ENCODE data around the gene TM7SF2. TPM values are rescaled to one million over a fixed set of nuclear protein-coding genes. Genes with fewer than 3 reads are reported as not detected.

TM7SF2 gene
- total RNA-seq, 1 experiment from 2014 or later: 74.8 TPM

- H2BK120ac ChIP-seq (ENCODE audit: low read depth, low read length, poor library complexity, severe bottlenecking): no peak overlapping the region
- H4K91ac ChIP-seq (ENCODE audit: insufficient read length, low read depth, low read length): no peak overlapping the region
- H3K27me3 Mint-ChIP-seq (ENCODE audit: low read depth): no peaks in the 10 kb centered on the region
- H4K20me1 ChIP-seq (ENCODE audit: control insufficient read depth, insufficient read depth, insufficient read length): no peaks in the 10 kb centered on the region
- H2BK20ac ChIP-seq (ENCODE audit: low read depth, low read length, poor library complexity, severe bottlenecking): no peak overlapping the region
- no peak overlapping the region for H3T11ph ChIP-seq (ENCODE audit: low read length)
- no peak overlapping the region for H2BK5ac ChIP-seq (ENCODE audit: insufficient read length, low read length)
- H3K4me2 ChIP-seq (ENCODE audit: insufficient read depth, insufficient read length, low read length): no peak overlapping the region
- H4K8ac ChIP-seq (replicated peaks; ENCODE audit: insufficient read length, low read depth, low read length): no peak overlapping the region
- H3K4ac ChIP-seq (ENCODE audit: low read depth, low read length): no peak overlapping the region
- H3K56ac ChIP-seq (ENCODE audit: insufficient read length, low read depth, low read length): no peak overlapping the region
- peaks cover 6% of the 10 kb centered on the region; the same call in 1 of the 2 replicates for H3K4me1 ChIP-seq (ENCODE audit: insufficient read depth, low read length)
- H3K9me3 ChIP-seq (ENCODE audit: control insufficient read depth, low read depth, low read length): no peaks in the 10 kb centered on the region
- peaks cover 21 to 31% of the 10 kb centered on the region in 2 experiments for H3K4me1 Mint-ChIP-seq
- H2BK12ac ChIP-seq (ENCODE audit: insufficient read length, low read depth, low read length): no peak overlapping the region
- H3K9me3 Mint-ChIP-seq: no peaks in the 10 kb centered on the region
- no CpG with 5 or more reads among the region's 9 CpGs for WGBS (ENCODE audit: extremely low coverage, insufficient read length, low lambda C conversion rate)
- H3K79me2 ChIP-seq (ENCODE audit: insufficient read depth, low read length): no peaks in the 10 kb centered on the region
- no peak overlapping the region for H3K9ac ChIP-seq (ENCODE audit: extremely low read depth, insufficient read length, low read length)
- no peaks in the 10 kb centered on the region for H3K36me3 Mint-ChIP-seq (ENCODE audit: insufficient read depth in 1 of 3, low read depth in 3 of 3)
- H4K5ac ChIP-seq (ENCODE audit: insufficient read length, low read depth, low read length): no peak overlapping the region
- no peak for DNase-seq
- no peak overlapping the region for H3K18ac ChIP-seq (ENCODE audit: insufficient read length, low read depth, low read length)
- H3K23ac ChIP-seq (ENCODE audit: insufficient read length, low read depth, low read length): no peak overlapping the region
- TF ChIP-seq CTCF (conservative IDR thresholded peaks at IDR 0.05): no peak
- H3K14ac ChIP-seq (ENCODE audit: insufficient read depth, low read length): no peak overlapping the region
- no peaks in the 10 kb centered on the region for H3K23me2 ChIP-seq (ENCODE audit: insufficient read length, low read depth, low read length, poor library complexity, severe bottlenecking)
- no peak overlapping the region for H3K27ac ChIP-seq (ENCODE audit: insufficient read length, low read depth, low read length)
- no peak overlapping the region for H3K4me3 Mint-ChIP-seq
- H3K79me1 ChIP-seq (ENCODE audit: insufficient read depth, low read depth, low read length, poor library complexity, severe bottlenecking): no peaks in the 10 kb centered on the region
- no peak overlapping the region for H2BK15ac ChIP-seq (ENCODE audit: low read depth, low read length)
- H2AK5ac ChIP-seq (ENCODE audit: insufficient read length, low read length): no peak overlapping the region
- no peak overlapping the region for H3K27ac Mint-ChIP-seq
- no peaks in the 10 kb centered on the region for H3K27me3 ChIP-seq (ENCODE audit: insufficient read depth, low read length)
- no peak overlapping the region for H2AFZ ChIP-seq (ENCODE audit: low read length)
Observed at GRCh38 chr11:65069217-65069616, 42.5 kb upstream of the TM7SF2 start.
